Ishikawa (cell line): Measurements from ENCODE around the gene POMGNT2.

ENCODE experiments used
- CEBPB ChIP-seq: IDR thresholded peaks from 2 replicates; pipeline ENCODE4 v1.6.1; 2012
- CREB1 ChIP-seq: IDR thresholded peaks from 2 replicates; pipeline ENCODE4 v1.6.1; 2012; ENCODE audit warnings: low read depth
- EGR1 ChIP-seq: IDR thresholded peaks from 2 replicates; pipeline ENCODE4 v1.6.1; 2012
- EP300 ChIP-seq: IDR thresholded peaks from 2 replicates; pipeline ENCODE4 v1.6.1; 2012; ENCODE audit warnings: borderline replicate concordance
- MAX ChIP-seq: IDR thresholded peaks from 2 replicates; pipeline ENCODE4 v1.6.1; 2012
- RAD21 ChIP-seq: IDR thresholded peaks from 2 replicates; pipeline ENCODE4 v1.6.1; 2012; ENCODE audit warnings: low read depth
- TAF1 ChIP-seq: IDR thresholded peaks from 2 replicates; pipeline ENCODE4 v1.6.1; 2012; ENCODE audit warnings: low read depth, mild to moderate bottlenecking
- TEAD4 ChIP-seq: IDR thresholded peaks from 2 replicates; pipeline ENCODE4 v1.6.1; 2012
- YY1 ChIP-seq: IDR thresholded peaks from 2 replicates; pipeline ENCODE4 v1.6.1; 2012; ENCODE audit warnings: low read depth

- TF ChIP-seq EP300 (no peak), TEAD4 (no peak), RAD21 (no peak), EGR1 (no peak), CREB1 (no peak), MAX (no peak), CEBPB (no peak), YY1 (no peak), TAF1 (no peak)
Observed at GRCh38 chr3:43041517-43041916, 64.4 kb downstream of the POMGNT2 start.
